ENCODE measurements around the gene ZNF346. TPM values are rescaled to one million over a fixed set of nuclear protein-coding genes. Genes with fewer than 3 reads are reported as not detected.
"Not testable (repeated sequence)": the region's sequence is repeated elsewhere in the genome, so short reads cannot be mapped to it uniquely, and the experiment has no call there.

ZNF346 gene, protein sequence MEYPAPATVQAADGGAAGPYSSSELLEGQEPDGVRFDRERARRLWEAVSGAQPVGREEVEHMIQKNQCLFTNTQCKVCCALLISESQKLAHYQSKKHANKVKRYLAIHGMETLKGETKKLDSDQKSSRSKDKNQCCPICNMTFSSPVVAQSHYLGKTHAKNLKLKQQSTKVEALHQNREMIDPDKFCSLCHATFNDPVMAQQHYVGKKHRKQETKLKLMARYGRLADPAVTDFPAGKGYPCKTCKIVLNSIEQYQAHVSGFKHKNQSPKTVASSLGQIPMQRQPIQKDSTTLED
- total RNA-seq (2022) (32.5 and 36.6 TPM in 2 replicates), Bru-seq, nascent RNA (percentile 81 among the genes with signal in this experiment), BruChase-seq, experiment 1, labeled RNA remaining after a 6-hour chase (percentile 82 among the genes with signal in this experiment), BruChase-seq, experiment 2, labeled RNA remaining after a 2-hour chase (percentile 88 among the genes with signal in this experiment)
- long read RNA-seq, transcript ZNF346-201 (7 exons, 2,314 nt): major isoform, 37 of 58 reads
- long read RNA-seq, partial matches to known transcripts: 3 of 58 reads
- long read RNA-seq, other reads (novel, unspliced or antisense): 15 of 58 reads

DNA sequence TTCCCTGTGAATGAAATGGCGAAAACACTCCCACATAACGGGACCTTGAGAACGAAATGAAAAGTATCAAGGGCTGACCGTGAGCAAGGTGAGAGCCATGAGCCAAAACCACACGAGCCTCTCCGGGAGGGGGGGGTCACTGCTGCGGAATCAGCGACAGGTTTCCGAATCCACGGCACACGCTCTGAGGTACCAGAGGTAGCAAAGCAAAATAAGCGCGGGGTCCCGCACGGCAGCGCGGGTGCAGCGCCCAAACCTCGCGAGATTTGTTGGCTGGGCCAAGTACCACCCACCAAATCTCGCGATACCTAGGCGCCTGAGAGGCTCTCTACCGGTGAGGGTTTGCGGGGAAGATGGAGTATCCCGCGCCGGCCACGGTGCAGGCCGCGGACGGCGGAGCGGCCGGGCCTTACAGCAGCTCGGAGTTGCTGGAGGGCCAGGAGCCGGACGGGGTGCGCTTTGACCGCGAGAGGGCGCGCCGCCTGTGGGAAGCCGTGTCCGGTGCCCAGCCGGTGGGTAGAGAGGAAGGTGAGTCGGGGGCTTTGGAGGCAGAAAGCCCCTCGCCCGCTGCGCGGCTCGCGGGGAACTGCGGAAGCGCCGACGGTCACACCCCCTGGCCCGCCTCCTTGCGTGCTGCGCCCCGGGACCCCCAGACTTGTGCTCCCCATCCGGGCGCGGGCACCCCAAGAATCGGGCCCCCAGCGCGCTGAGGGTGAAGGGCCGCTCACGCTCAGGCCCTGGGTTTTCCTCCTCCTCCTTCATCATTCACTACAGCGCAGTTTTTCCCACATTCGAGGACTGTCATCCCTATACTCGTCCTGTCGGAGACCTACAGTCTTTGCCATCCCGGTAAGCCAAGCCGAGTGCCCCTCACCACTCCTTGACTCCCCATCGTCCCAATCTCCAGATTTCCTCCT lies at the start of gene ZNF346:
TSS of gene ZNF346 (plus strand) at position 311 of the 917 bp plus-strand sequence. CDS start at position 354, 43 bp downstream.
- peak; percentile 46 for TF ChIP-seq CTCF (IDR thresholded peaks at IDR 0.05; ENCODE audit: unreplicated experiment)
- ChIA-PET POLR2A (interaction anchor here (0.5 to 7.1 kb wide), 19 partner anchors 9 to 1174 kb away, joined by 3 to 136 read pairs (median 4); partner anchors contain the start of genes CLTB, LMAN2, TSPAN17 and UIMC1), CTCF (interaction anchor here (0.6 to 1.6 kb wide), 14 partner anchors 9 to 362 kb away, joined by 3 to 10 read pairs (median 3); no protein-coding TSS in a partner anchor)
- Mint-ChIP-seq H3K4me1 (ENCODE audit: insufficient read depth, unreplicated experiment) (peaks cover 29% of the 10 kb centered on the region), H3K27ac (ENCODE audit: low read depth, unreplicated experiment) (peak within 1 kb of the TSS; percentile 98), H3K27me3 (ENCODE audit: insufficient read depth, unreplicated experiment) (no peaks in the 10 kb centered on the region), H3K36me3 (ENCODE audit: insufficient read depth, unreplicated experiment) (peaks cover 35% of the 10 kb centered on the region), H3K4me3 (ENCODE audit: unreplicated experiment) (peak within 1 kb of the TSS; percentile 92), H3K9me3 (ENCODE audit: unreplicated experiment) (no peaks in the 10 kb centered on the region)
- peak; percentile 98 for DNase-seq (ENCODE audit: unreplicated experiment)
- intact Hi-C loops (cut with micrococcal nuclease): loop anchor here (2.0 kb wide), 1 partner anchor 16 kb away; the partner anchor contains the start of gene UIMC1
- TSS peak; percentile 45 for BruUV-seq (replicated peaks)

- Mint-ChIP-seq H3K27me3 (ENCODE audit: insufficient read depth, unreplicated experiment) (no peaks in the 10 kb centered on the region), H3K4me1 (ENCODE audit: insufficient read depth, unreplicated experiment) (peaks cover 6% of the 10 kb centered on the region), H3K36me3 (ENCODE audit: insufficient read depth, unreplicated experiment) (peaks cover 78% of the 10 kb centered on the region), H3K4me3 (ENCODE audit: unreplicated experiment) (no peak overlapping the region), H3K9me3 (ENCODE audit: unreplicated experiment) (no peaks in the 10 kb centered on the region), H3K27ac (ENCODE audit: low read depth, unreplicated experiment) (no peak overlapping the region)
- BruUV-seq (replicated peaks): TSS peak; percentile 13
- DNase-seq (ENCODE audit: unreplicated experiment): no peak
- POLR2A ChIA-PET: interaction anchor here (0.5 to 1.7 kb wide), 3 partner anchors 24 to 59 kb away, joined by 3 to 6 read pairs (median 3); no protein-coding TSS in a partner anchor
- intact Hi-C loops (cut with micrococcal nuclease): no loop called here
- no peak for TF ChIP-seq CTCF (IDR thresholded peaks at IDR 0.05; ENCODE audit: unreplicated experiment)
- CTCF ChIA-PET: interaction anchor here (0.6 kb wide), 1 partner anchor 22 kb away, joined by 4 read pairs; no protein-coding TSS in a partner anchor
Observed at GRCh38 chr5:176979669-176980068, 42.8 kb upstream of the ZNF346 start.

GRCh38 chr5:176980818-176981217 lies 41.7 kb upstream of the ZNF346 start:
- H3K27ac Mint-ChIP-seq (ENCODE audit: low read depth, unreplicated experiment): no peak overlapping the region
- no peaks in the 10 kb centered on the region for H3K9me3 Mint-ChIP-seq (ENCODE audit: unreplicated experiment)
- DNase-seq (ENCODE audit: unreplicated experiment): peak; percentile 45
- no peak overlapping the region for H3K4me3 Mint-ChIP-seq (ENCODE audit: unreplicated experiment)
- TF ChIP-seq CTCF (IDR thresholded peaks at IDR 0.05; ENCODE audit: unreplicated experiment): no peak
- H3K27me3 Mint-ChIP-seq (ENCODE audit: insufficient read depth, unreplicated experiment): no peaks in the 10 kb centered on the region
- ChIA-PET CTCF (interaction anchor here (0.5 to 0.7 kb wide), 2 partner anchors 320 to 1372 kb away, joined by 3 read pairs; no protein-coding TSS in a partner anchor), POLR2A (interaction anchor here (0.9 to 1.7 kb wide), 4 partner anchors 12 to 320 kb away, joined by 3 to 6 read pairs (median 4); no protein-coding TSS in a partner anchor)
- BruUV-seq (replicated peaks): no TSS peak
- H3K4me1 Mint-ChIP-seq (ENCODE audit: insufficient read depth, unreplicated experiment): peaks cover 6% of the 10 kb centered on the region
- intact Hi-C loops (cut with micrococcal nuclease): no loop called here
- peaks cover 73% of the 10 kb centered on the region for H3K36me3 Mint-ChIP-seq (ENCODE audit: insufficient read depth, unreplicated experiment)

GRCh38 chr5:176983112-176983511 lies 39.4 kb upstream of the ZNF346 start:
- CTCF ChIA-PET: interaction anchor here (1.7 kb wide), 1 partner anchor 323 kb away, joined by 8 read pairs; no protein-coding TSS in a partner anchor
- H3K27me3 Mint-ChIP-seq (ENCODE audit: insufficient read depth, unreplicated experiment); DNase-seq (ENCODE audit: unreplicated experiment); H3K4me3 Mint-ChIP-seq (ENCODE audit: unreplicated experiment); BruUV-seq (replicated peaks); intact Hi-C loops (cut with micrococcal nuclease); H3K4me1 Mint-ChIP-seq (ENCODE audit: insufficient read depth, unreplicated experiment); H3K9me3 Mint-ChIP-seq (ENCODE audit: unreplicated experiment); H3K27ac Mint-ChIP-seq (ENCODE audit: low read depth, unreplicated experiment): not testable (repeated sequence)
- H3K36me3 Mint-ChIP-seq (ENCODE audit: insufficient read depth, unreplicated experiment): peaks cover 53% of the 10 kb centered on the region
- POLR2A ChIA-PET: interaction anchor here (1.3 kb wide), 1 partner anchor 9 kb away, joined by 5 read pairs; no protein-coding TSS in a partner anchor

GRCh38 chr5:176983593-176983992 lies 38.9 kb upstream of the ZNF346 start:
- H3K27me3 Mint-ChIP-seq (ENCODE audit: insufficient read depth, unreplicated experiment); H3K4me3 Mint-ChIP-seq (ENCODE audit: unreplicated experiment); POLR2A ChIA-PET; intact Hi-C loops (cut with micrococcal nuclease); CTCF ChIA-PET; H3K27ac Mint-ChIP-seq (ENCODE audit: low read depth, unreplicated experiment); H3K9me3 Mint-ChIP-seq (ENCODE audit: unreplicated experiment); H3K4me1 Mint-ChIP-seq (ENCODE audit: insufficient read depth, unreplicated experiment); BruUV-seq (replicated peaks); DNase-seq (ENCODE audit: unreplicated experiment): not testable (repeated sequence)
- H3K36me3 Mint-ChIP-seq (ENCODE audit: insufficient read depth, unreplicated experiment): peaks cover 51% of the 10 kb centered on the region

DNA sequence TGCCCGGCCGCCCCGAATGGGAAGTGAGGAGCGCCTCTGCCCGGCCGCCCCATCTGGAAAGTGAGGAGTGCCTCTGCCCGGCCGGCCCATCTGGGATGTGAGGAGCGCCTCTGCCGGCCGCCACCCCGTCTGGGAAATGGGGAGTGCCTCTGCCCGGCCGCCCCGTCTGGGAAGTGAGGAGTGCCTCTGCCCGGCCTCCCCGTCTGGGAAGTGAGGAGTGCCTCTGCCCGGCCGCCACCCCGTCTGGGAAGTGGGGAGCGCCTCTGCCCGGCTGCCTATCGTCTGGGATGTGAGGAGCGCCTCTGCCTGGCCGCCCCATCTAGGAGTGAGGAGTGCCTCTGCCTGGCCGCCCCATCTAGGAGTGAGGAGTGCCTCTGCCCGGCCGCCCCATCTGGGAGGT lies 38.3 kb upstream of the ZNF346 start:
- intact Hi-C loops (cut with micrococcal nuclease); H3K27ac Mint-ChIP-seq (ENCODE audit: low read depth, unreplicated experiment); DNase-seq (ENCODE audit: unreplicated experiment); H3K4me3 Mint-ChIP-seq (ENCODE audit: unreplicated experiment); BruUV-seq (replicated peaks); H3K27me3 Mint-ChIP-seq (ENCODE audit: insufficient read depth, unreplicated experiment); H3K4me1 Mint-ChIP-seq (ENCODE audit: insufficient read depth, unreplicated experiment); H3K9me3 Mint-ChIP-seq (ENCODE audit: unreplicated experiment); CTCF ChIA-PET: not testable (repeated sequence)
- H3K36me3 Mint-ChIP-seq (ENCODE audit: insufficient read depth, unreplicated experiment): peaks cover 46% of the 10 kb centered on the region
- POLR2A ChIA-PET: interaction anchor here (0.6 kb wide), 1 partner anchor 230 kb away, joined by 3 read pairs; no protein-coding TSS in a partner anchor
